CD4-positive, alpha-beta T cell treated with Interleukin-6 for 4 hours (primary cell): Measurements from ENCODE around the gene URI1.

Source experiments
- DNase-seq: peaks from one replicate; pipeline ENCODE4 v3.0.0-alpha.2; 2020; ENCODE audit warnings: mixed read lengths

URI1 gene

GRCh38 chr19:30060531-30061222 lies 118.6 kb downstream of the URI1 start:
- no peak for DNase-seq

GRCh38 chr19:30061223-30062064 lies 119.4 kb downstream of the URI1 start:
- DNase-seq: no peak

- no peak for DNase-seq
Observed at GRCh38 chr19:30062065-30062906, 120.2 kb downstream of the URI1 start.

GRCh38 chr19:30062907-30063649 lies 121.0 kb downstream of the URI1 start:
- DNase-seq: no peak

- DNase-seq: no peak
Observed at GRCh38 chr19:30063650-30064347, 121.8 kb downstream of the URI1 start.

GRCh38 chr19:30064348-30064699 lies 122.3 kb downstream of the URI1 start:
- no peak for DNase-seq

- DNase-seq: no peak
Observed at GRCh38 chr19:30064771-30065494, 122.9 kb downstream of the URI1 start.

GRCh38 chr19:30065680-30066606 lies 123.9 kb downstream of the URI1 start:
- no peak for DNase-seq
